Activated CD4-positive, alpha-beta memory T cell treated with anti-CD3 and anti-CD28 coated beads for 36 hours (primary cell): ENCODE results near the gene SPDL1. TPM values are rescaled to one million over a fixed set of nuclear protein-coding genes. Genes with fewer than 3 reads are reported as not detected.

Experiments
- CTCF ChIA-PET: fragments of 350-600 bp; sonication (Branson Sonifier 250); formaldehyde crosslinking; loops from one replicate; lab custom pipeline; 2021; ENCODE audit warnings: antibody characterized with exemption, inconsistent platforms; lab: Charles Lee
- POLR2A ChIA-PET: fragments of 350-600 bp; sonication (Branson Sonifier 250); formaldehyde crosslinking; loops from one replicate; lab custom pipeline; 2021; ENCODE audit warnings: antibody characterized with exemption; lab: Charles Lee
- DNase-seq: peaks from one replicate; pipeline ENCODE4 v3.0.0-alpha.2; 2020
- H3K27ac Mint-ChIP-seq: one replicate; pipeline ENCODE4 v1.8.0; 2021; ENCODE audit warnings: mixed read lengths
- H3K27me3 Mint-ChIP-seq: one replicate; pipeline ENCODE4 v1.8.0; 2021; ENCODE audit warnings: mixed read lengths
- H3K36me3 Mint-ChIP-seq: one replicate; pipeline ENCODE4 v1.8.0; 2021; ENCODE audit warnings: mixed read lengths
- H3K4me1 Mint-ChIP-seq: one replicate; pipeline ENCODE4 v1.8.0; 2021; ENCODE audit warnings: low read depth, mixed read lengths
- H3K4me3 Mint-ChIP-seq: one replicate; pipeline ENCODE4 v1.8.0; 2021; ENCODE audit warnings: mild to moderate bottlenecking, mixed read lengths
- H3K9me3 Mint-ChIP-seq: one replicate; pipeline ENCODE4 v1.8.0; 2021; ENCODE audit warnings: mixed read lengths
- intact Hi-C: fragments of 100-400 bp; cut with micrococcal nuclease; formaldehyde crosslinking; loops from one replicate; pipeline ENCODE4 v1.15.1; 2023
- total RNA-seq, 2 experiments: library from RNA; stranded (reverse); gene quantifications; one replicate each; pipeline ENCODE4 v1.2.3, GENCODE V29; 2021

SPDL1 gene, protein sequence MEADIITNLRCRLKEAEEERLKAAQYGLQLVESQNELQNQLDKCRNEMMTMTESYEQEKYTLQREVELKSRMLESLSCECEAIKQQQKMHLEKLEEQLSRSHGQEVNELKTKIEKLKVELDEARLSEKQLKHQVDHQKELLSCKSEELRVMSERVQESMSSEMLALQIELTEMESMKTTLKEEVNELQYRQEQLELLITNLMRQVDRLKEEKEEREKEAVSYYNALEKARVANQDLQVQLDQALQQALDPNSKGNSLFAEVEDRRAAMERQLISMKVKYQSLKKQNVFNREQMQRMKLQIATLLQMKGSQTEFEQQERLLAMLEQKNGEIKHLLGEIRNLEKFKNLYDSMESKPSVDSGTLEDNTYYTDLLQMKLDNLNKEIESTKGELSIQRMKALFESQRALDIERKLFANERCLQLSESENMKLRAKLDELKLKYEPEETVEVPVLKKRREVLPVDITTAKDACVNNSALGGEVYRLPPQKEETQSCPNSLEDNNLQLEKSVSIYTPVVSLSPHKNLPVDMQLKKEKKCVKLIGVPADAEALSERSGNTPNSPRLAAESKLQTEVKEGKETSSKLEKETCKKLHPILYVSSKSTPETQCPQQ
- total RNA-seq: 10 to 100 TPM; 32.7 to 34.9 TPM

DNA sequence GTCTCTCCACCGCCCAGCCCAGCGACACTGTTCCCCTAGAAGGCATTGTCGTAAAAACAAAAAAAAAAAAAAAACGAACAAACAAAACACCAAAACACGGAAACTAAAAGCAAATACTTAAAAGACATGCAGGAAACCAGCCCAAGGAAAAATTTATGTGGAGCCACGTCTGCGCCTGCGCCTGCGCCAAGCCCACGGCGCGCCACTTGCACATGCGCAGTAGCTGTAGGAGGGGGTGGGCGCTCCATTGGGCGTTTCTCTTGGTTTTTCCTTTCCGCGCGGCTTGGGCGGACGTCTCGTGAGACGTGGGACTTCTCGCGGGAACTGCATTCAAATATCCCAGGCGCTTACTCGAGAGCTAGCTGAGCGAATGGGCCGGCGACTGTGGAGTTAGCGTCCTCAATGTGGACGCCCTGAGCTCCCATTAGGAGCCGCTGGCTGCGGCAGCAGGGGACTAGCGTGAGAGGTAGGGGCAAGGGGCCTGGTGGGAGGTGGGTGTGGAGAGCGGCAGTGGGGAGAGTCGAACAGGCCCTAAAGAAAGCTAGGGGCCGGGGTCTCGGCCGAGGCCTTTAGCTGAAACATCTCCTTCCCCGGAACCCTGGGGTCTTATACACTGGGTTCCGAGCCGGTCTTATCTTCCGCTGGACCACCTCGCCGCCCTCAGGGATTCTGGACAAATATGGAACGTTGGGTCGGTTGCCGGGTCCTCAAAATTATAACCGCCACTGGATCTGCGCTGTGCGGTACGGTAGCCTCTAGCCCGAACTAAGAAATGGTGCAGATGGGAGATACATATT, at the start of gene SPDL1:
Gene SPDL1 (plus strand): TSS at position 350 of the 797 bp plus-strand sequence. CDS start 4,644 bp downstream, outside the sequence.
- DNase-seq: peak; percentile 97
- H3K36me3 Mint-ChIP-seq: peaks cover 10% of the 10 kb centered on the region
- CTCF ChIA-PET: interaction anchor here (0.5 to 2.2 kb wide), 9 partner anchors 9 to 637 kb away, joined by 3 to 8 read pairs (median 4); partner anchors contain the start of gene DOCK2
- peak within 1 kb of the TSS; percentile 98 for H3K4me3 Mint-ChIP-seq
- peak within 1 kb of the TSS; percentile 84 for H3K27ac Mint-ChIP-seq
- peaks cover 31% of the 10 kb centered on the region for H3K4me1 Mint-ChIP-seq
- intact Hi-C loops: loop anchor here (1.0 to 5.0 kb wide), 8 partner anchors 54 to 1804 kb away; partner anchors contain the start of genes DOCK2, NPM1, PANK3 and RARS1
- no peaks in the 10 kb centered on the region for H3K27me3 Mint-ChIP-seq
- H3K9me3 Mint-ChIP-seq: no peaks in the 10 kb centered on the region
- POLR2A ChIA-PET: interaction anchor here (0.6 to 1.4 kb wide), 2 partner anchors 53 to 250 kb away, joined by 5 to 21 read pairs; partner anchors contain the start of gene DOCK2

DNA sequence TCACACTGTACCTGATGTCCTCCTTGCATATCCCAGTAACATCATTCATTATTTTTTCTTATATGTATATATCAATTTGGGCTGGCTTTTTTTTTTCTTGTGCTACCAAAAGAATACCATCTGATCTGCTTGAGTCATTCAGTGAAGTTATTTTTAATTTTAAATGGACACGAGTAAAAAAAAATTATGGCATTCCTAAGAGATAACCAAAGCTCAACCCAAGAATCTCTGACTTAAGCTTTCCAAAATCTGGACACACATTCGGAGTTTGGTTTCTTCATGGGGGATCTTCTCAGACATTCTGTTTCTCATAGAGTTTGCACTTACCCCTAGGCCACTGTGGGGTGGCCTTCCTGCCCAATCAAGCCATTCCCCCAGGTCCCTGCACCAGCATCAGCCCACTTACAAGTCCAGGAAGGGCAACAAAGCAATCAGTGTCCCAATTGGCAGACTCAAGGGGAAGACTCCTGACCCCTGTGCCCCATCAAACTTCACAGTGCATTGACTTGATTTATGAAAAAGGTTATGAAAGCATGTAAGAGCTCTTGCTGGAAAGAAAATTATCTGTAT, 49.2 kb upstream of the SPDL1 start:
- H3K9me3 Mint-ChIP-seq: no peaks in the 10 kb centered on the region
- H3K27me3 Mint-ChIP-seq: peaks cover 13% of the 10 kb centered on the region
- H3K4me3 Mint-ChIP-seq: no peak overlapping the region
- no peaks in the 10 kb centered on the region for H3K36me3 Mint-ChIP-seq
- no peak for DNase-seq
- H3K27ac Mint-ChIP-seq: no peak overlapping the region
- ChIA-PET CTCF (no interaction called here), POLR2A (no interaction called here)
- intact Hi-C loops: no loop called here
- no peaks in the 10 kb centered on the region for H3K4me1 Mint-ChIP-seq

DNA sequence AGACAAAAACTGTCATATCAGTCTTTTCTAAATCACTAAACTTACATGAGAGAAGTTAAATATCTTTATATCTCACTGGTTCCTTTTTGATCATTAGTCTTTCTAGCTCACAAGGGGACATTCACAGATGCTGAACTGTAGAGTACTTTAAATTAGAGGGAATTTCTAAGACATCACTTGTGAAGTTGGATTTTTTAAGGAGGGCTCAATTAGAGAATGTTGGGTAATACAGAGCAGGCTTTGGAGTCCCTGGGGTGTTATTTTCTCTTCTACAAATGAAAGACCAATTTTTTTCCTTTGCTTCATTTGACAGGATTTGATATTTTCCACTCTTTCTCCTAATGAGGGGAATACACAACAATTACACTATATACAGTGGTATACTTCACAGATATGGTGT, 48.6 kb upstream of the SPDL1 start:
- no peak overlapping the region for H3K4me3 Mint-ChIP-seq
- POLR2A ChIA-PET: no interaction called here
- H3K27ac Mint-ChIP-seq: no peak overlapping the region
- no peaks in the 10 kb centered on the region for H3K9me3 Mint-ChIP-seq
- CTCF ChIA-PET: no interaction called here
- DNase-seq: no peak
- intact Hi-C loops: no loop called here
- no peaks in the 10 kb centered on the region for H3K4me1 Mint-ChIP-seq
- peaks cover 9% of the 10 kb centered on the region for H3K27me3 Mint-ChIP-seq
- H3K36me3 Mint-ChIP-seq: no peaks in the 10 kb centered on the region

DNA sequence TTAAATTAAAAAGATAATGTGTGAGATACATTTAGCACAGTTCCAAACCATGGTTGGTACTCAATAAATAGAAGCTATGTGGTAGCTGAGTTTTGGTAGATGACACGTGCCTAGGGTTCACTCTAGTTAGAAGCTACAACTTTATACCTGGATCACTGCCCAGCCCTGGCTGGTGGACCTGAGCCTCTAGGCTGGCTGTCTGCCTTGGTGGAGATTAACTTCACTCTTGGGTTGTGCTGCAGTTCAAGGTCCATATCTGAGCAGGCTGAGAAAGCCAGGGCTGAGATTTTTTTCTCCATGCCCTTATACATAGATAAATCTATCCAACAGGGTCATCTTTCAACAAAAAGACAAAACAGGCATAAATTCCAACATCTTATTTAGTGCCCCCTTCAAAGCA, 44.6 kb upstream of the SPDL1 start:
- Mint-ChIP-seq H3K27me3 (peaks cover 11% of the 10 kb centered on the region), H3K4me1 (no peaks in the 10 kb centered on the region), H3K27ac (no peak overlapping the region), H3K36me3 (no peaks in the 10 kb centered on the region), H3K9me3 (no peaks in the 10 kb centered on the region), H3K4me3 (no peak overlapping the region)
- CTCF ChIA-PET: interaction anchor here (0.7 kb wide), 1 partner anchor 178 kb away, joined by 3 read pairs; no protein-coding TSS in a partner anchor
- DNase-seq: no peak
- intact Hi-C loops: no loop called here
- POLR2A ChIA-PET: no interaction called here

DNA sequence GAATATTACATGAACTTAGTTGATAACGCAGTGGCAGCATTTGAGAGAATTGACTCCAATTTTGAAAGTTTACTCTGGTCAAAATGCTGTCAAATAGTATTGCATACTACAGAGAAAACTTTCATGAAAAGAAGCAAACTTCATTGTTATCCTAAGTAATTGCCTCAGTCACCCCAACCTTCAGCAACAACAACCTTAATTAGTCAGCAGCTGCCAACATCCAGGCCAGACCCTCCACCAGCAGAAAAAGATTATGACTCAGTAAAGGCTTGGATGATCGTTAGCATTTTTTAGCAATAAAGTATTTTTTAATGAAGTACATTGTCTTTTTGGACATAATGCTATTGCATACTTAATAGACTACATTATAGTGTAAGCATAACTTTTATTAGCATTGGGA, 40.8 kb upstream of the SPDL1 start:
- ChIA-PET POLR2A (no interaction called here), CTCF (no interaction called here)
- intact Hi-C loops: no loop called here
- Mint-ChIP-seq H3K9me3 (no peaks in the 10 kb centered on the region), H3K4me1 (peaks cover 3% of the 10 kb centered on the region), H3K36me3 (no peaks in the 10 kb centered on the region), H3K4me3 (no peak overlapping the region), H3K27me3 (peaks cover 20% of the 10 kb centered on the region), H3K27ac (no peak overlapping the region)
- DNase-seq: no peak

DNA sequence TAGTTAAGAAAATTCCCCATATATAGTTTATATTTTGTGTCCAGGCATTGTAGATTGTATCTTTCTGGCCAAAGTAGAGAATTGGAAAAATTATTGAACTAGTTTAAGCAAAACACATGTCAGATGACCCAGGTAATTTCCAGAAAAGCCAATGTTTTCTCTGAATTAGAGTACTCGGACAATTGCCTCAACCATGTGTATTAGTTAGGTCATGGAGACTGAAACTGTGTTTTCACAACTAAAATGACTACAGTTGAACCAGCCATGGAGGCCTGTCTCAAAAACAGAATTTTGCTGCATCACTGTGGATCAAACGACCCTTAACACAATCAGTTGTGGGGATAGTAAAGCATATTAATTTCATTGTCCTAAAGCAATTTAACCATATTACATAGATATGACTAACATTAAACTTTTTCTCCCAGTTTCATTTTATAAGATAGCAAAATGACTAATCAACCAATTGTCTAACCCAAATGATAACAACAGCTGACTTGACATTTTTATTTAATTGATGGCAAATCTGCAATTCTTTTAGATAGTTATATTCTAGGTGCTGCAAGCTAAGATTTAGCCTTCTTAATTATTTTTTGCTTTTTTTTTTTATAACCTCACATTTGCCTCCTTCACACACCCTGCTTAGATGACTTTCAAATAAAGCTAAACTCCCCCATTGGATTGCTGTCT, 39.2 kb upstream of the SPDL1 start:
- Mint-ChIP-seq H3K36me3 (no peaks in the 10 kb centered on the region), H3K27me3 (peaks cover 34% of the 10 kb centered on the region), H3K4me3 (no peak overlapping the region), H3K4me1 (peaks cover 3% of the 10 kb centered on the region), H3K9me3 (no peaks in the 10 kb centered on the region), H3K27ac (no peak overlapping the region)
- intact Hi-C loops: no loop called here
- DNase-seq: no peak
- CTCF ChIA-PET: interaction anchor here (0.6 to 2.7 kb wide), 2 partner anchors 37 to 39 kb away, joined by 3 to 9 read pairs; partner anchors contain the start of gene SPDL1
- POLR2A ChIA-PET: no interaction called here

DNA sequence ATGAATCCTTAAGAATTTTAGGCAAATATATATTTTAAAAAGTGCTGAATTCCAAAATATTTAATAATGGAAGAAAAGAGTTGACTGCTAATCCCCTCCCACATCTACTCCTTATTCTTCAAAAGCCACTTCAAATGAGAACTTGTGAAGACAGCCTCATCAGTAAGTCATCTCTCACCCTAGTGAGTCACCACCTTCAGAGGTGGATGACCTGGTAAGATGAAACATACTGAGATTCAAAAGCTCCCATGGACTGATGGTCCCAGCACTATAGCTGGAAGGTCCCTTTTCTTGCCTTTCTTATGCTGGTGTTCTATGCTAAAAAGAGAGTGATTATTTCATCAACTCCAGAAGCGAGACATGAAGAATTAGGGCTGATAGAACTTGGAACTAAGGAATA, 37.8 kb upstream of the SPDL1 start:
- Mint-ChIP-seq H3K9me3 (no peaks in the 10 kb centered on the region), H3K36me3 (no peaks in the 10 kb centered on the region), H3K27me3 (peaks cover 48% of the 10 kb centered on the region), H3K4me3 (no peak overlapping the region), H3K4me1 (peaks cover 3% of the 10 kb centered on the region), H3K27ac (no peak overlapping the region)
- intact Hi-C loops: no loop called here
- DNase-seq: peak; percentile 18
- ChIA-PET POLR2A (no interaction called here), CTCF (interaction anchor here (0.6 to 2.7 kb wide), 2 partner anchors 35 to 410 kb away, joined by 3 to 9 read pairs; no protein-coding TSS in a partner anchor)

DNA sequence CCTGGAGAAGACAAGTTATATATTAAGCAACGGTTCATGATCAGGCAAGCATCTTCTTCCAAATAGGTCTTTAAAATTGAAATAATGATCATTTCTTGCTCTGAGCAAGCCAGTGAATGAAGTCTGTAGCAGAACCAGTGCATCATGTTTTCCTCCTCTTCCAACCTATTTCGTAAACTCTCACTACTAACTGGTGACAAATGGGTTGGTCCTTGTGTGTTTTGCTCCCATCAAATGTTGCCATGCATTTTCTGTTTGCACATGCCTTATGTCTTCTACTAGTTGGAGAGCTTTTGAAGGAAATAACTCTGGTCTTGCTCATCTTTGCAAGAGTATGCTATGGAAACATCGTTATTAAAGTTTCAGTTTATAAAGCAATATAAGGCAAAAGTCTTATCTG, 37.2 kb upstream of the SPDL1 start:
- CTCF ChIA-PET: interaction anchor here (2.7 kb wide), 1 partner anchor 35 kb away, joined by 9 read pairs; no protein-coding TSS in a partner anchor
- DNase-seq: no peak
- no peaks in the 10 kb centered on the region for H3K36me3 Mint-ChIP-seq
- no peak overlapping the region for H3K27ac Mint-ChIP-seq
- POLR2A ChIA-PET: no interaction called here
- H3K27me3 Mint-ChIP-seq: peaks cover 50% of the 10 kb centered on the region
- intact Hi-C loops: no loop called here
- H3K9me3 Mint-ChIP-seq: no peaks in the 10 kb centered on the region
- H3K4me3 Mint-ChIP-seq: no peak overlapping the region
- H3K4me1 Mint-ChIP-seq: peaks cover 3% of the 10 kb centered on the region

DNA sequence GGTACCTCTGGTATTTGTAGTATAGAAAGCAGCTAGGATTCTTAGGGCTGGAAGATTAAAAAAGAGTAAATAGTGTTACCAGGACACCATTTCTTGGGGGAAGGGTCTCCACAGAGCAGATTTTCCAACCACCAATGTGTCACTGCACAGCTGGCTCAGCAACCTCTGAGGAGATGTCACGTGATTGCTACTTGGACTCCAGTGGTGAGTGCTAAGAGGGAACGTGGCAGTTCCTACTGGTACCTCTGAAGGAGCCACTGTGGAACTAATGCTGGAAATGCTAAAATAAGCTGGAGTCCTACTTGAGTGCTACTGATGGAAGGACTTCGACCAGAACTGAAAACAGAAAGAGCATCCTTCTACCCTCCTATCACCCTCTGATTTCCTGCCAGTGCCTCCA, 36.1 kb upstream of the SPDL1 start:
- POLR2A ChIA-PET: no interaction called here
- Mint-ChIP-seq H3K27me3 (peaks cover 49% of the 10 kb centered on the region), H3K4me3 (no peak overlapping the region), H3K4me1 (peaks cover 3% of the 10 kb centered on the region), H3K27ac (no peak overlapping the region), H3K9me3 (no peaks in the 10 kb centered on the region), H3K36me3 (no peaks in the 10 kb centered on the region)
- CTCF ChIA-PET: no interaction called here
- DNase-seq: no peak
- intact Hi-C loops: no loop called here

DNA sequence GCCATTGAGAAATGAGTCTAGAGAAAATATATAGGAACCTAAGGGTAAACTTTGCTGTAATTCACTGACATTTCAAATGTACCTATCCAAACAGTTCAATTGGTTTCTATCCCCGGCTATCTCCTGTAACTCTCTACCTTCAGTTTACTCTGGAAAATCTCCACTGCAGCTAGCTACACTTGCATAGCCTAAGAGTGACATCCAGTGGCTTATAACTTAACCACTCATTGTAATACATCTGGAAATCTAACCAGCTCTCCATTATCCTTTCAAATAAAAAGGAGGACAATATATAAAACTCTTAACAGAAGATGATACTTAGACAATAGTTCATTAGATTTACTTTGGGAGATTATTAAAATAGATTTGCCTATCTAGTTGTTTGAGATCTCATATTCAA, 35.3 kb upstream of the SPDL1 start:
- H3K27me3 Mint-ChIP-seq: peaks cover 50% of the 10 kb centered on the region
- CTCF ChIA-PET: no interaction called here
- DNase-seq: no peak
- POLR2A ChIA-PET: no interaction called here
- no peaks in the 10 kb centered on the region for H3K36me3 Mint-ChIP-seq
- no peak overlapping the region for H3K27ac Mint-ChIP-seq
- H3K4me3 Mint-ChIP-seq: no peak overlapping the region
- H3K4me1 Mint-ChIP-seq: peaks cover 3% of the 10 kb centered on the region
- no peaks in the 10 kb centered on the region for H3K9me3 Mint-ChIP-seq
- intact Hi-C loops: no loop called here

DNA sequence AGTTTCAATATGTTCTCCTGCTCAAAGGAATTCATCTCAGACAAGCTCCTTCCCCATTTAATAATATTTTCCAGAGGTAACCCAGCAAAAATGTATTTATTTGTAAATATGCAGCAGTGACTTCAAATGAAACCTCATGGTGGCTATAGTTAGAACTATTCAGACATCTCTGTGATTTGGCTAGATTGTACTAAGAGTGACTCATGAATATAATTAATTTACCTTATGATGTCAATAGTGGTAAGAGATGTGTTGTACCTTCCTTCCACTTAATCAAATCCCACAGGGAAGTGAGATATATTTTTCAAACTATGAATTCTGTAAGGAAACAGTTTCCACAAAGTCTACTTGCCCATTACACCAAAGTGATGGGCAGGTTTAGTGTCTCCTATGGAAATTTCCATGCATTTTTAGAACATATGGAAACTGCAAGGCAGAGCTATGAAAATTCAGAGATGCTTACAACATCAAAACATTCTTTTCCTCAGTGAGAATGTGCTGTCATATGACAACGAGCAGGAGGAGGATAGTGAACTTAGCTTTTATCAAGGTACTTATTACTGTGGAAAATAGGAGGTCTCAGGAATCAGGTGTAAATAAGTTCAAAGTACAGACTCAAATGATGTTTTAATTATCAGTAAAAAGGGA, 34.0 kb upstream of the SPDL1 start:
- intact Hi-C loops: no loop called here
- CTCF ChIA-PET: no interaction called here
- H3K4me3 Mint-ChIP-seq: no peak overlapping the region
- DNase-seq: no peak
- H3K4me1 Mint-ChIP-seq: peaks cover 3% of the 10 kb centered on the region
- no peaks in the 10 kb centered on the region for H3K9me3 Mint-ChIP-seq
- POLR2A ChIA-PET: no interaction called here
- no peaks in the 10 kb centered on the region for H3K36me3 Mint-ChIP-seq
- no peak overlapping the region for H3K27ac Mint-ChIP-seq
- H3K27me3 Mint-ChIP-seq: peaks cover 56% of the 10 kb centered on the region
